ENCODE results near the gene ATRAID.

- TF ChIP-seq, protein P1, sequence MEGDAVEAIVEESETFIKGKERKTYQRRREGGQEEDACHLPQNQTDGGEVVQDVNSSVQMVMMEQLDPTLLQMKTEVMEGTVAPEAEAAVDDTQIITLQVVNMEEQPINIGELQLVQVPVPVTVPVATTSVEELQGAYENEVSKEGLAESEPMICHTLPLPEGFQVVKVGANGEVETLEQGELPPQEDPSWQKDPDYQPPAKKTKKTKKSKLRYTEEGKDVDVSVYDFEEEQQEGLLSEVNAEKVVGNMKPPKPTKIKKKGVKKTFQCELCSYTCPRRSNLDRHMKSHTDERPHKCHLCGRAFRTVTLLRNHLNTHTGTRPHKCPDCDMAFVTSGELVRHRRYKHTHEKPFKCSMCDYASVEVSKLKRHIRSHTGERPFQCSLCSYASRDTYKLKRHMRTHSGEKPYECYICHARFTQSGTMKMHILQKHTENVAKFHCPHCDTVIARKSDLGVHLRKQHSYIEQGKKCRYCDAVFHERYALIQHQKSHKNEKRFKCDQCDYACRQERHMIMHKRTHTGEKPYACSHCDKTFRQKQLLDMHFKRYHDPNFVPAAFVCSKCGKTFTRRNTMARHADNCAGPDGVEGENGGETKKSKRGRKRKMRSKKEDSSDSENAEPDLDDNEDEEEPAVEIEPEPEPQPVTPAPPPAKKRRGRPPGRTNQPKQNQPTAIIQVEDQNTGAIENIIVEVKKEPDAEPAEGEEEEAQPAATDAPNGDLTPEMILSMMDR (conservative IDR thresholded peaks at IDR 0.05; ENCODE audit: low read depth in 2 of 2), result no peak
- TF ChIP-seq POLR2AphosphoS5 (IDR thresholded peaks at IDR 0.05; ENCODE audit: low read depth), result no peak
- TF ChIP-seq JUNB (IDR thresholded peaks at IDR 0.05; ENCODE audit: unreplicated experiment), result no peak
Observed at GRCh38 chr2:27202854-27203253, 9.0 kb upstream of the ATRAID start.

All from GM23338 (cell line).